Sciatic nerve (tissue), 2 donors: ENCODE data around the gene HOXB3. TPM values are rescaled to one million over a fixed set of nuclear protein-coding genes. Genes with fewer than 3 reads are reported as not detected.
"Not testable (repeated sequence)": the region's sequence is repeated elsewhere in the genome, so short reads cannot be mapped to it uniquely, and the experiment has no call there.

Source experiments
- ATAC-seq: fragments of 200-7000 bp; cut with Tn5 transposase; one replicate; pipeline ENCODE4 v1.9.1; 2020; ENCODE audit warnings: mild to moderate bottlenecking, moderate library complexity
- DNase-seq: peaks from one replicate; pipeline ENCODE4 v3.0.0-alpha.2; 2020; ENCODE audit warnings: low spot score
- intact Hi-C: fragments of 100-400 bp; cut with DNase I; formaldehyde crosslinking; loops from one replicate; pipeline ENCODE4 v1.14.2; 2022
- total RNA-seq: library from RNA; stranded (reverse); fragmentation: NEBNext Ultra II Directional; extraction: Animal tissue kit (Norgen Biotek cat#: 25700); gene quantifications from one replicate; pipeline ENCODE4 v1.2.1, GENCODE V29; 2021
- donor health status: DM: no; HTN: no; CAD: no.
- donor health status: DM: no; HTN: no; CAD: no.

HOXB3 gene
- total RNA-seq, 1 donor from 2014 or later = 25.6 TPM

DNA sequence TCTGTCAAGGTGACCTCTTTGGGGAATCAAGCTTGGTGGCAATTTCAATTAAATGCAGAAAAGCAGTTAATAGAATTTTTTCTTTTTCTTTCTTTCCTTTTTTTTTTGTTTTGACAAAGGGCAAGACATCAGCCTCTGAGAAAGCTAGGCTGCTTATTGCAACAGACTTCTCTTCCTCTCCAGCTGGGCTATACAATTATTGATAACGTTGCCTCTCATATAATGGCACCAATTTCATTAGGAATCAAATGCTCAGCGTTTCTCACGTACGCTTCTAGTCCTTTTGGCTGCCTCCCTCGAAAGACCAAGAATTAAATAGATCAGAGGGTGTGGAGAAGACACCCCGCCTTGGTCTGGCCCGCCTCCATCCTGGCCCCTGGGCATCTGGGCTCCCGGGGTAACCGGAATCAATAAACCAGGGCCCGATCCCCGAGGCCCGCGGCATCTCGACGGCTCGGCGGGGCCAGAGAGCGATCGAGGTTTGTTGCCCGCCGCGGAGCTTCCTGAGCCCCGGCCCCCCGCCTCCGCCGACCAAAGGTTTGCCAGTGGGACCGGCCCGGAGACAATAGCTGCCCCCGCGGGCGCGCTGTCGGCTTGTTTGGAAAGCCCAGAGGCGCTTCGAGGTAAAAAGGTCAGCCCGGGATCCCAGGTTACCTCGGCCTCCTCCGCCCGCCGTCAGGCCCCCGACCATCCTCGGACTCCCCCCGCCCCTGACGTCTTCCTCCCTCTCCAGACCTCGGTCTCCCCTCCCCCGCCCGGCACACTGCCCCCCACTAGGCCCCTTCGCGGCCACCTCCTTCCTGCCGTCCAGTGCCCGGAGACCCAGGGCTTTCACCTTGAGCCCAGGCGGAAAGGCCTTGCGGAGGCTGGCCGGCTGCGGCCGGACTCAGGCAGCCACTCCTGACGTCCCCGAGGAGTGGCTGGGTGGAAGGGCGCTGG, 63.2 kb downstream of the HOXB3 start:
- intact Hi-C loops = no loop called here
- ATAC-seq (peak; percentile 26), DNase-seq (no peak)

DNA sequence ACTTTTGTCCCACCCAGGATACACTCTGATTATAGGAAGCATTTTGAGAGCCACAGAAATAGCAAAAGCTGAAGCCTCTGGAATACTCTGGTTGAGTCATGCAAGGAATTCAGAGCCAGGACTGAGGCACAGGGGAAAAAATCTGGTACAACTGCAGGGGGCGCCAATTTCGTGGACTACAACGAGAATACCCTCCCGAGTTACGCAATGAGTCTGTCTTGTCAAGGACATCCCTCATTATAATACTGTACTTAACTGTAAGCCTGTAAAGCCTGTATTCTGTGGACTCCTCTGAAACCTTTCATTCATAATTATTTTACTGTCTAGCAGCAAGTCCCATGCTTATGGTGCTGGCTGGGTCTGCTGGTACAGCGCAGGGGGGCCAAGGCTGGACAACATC, 67.0 kb downstream of the HOXB3 start:
- intact Hi-C loops = no loop called here
- DNase-seq = no peak
- ATAC-seq = no peak

DNA sequence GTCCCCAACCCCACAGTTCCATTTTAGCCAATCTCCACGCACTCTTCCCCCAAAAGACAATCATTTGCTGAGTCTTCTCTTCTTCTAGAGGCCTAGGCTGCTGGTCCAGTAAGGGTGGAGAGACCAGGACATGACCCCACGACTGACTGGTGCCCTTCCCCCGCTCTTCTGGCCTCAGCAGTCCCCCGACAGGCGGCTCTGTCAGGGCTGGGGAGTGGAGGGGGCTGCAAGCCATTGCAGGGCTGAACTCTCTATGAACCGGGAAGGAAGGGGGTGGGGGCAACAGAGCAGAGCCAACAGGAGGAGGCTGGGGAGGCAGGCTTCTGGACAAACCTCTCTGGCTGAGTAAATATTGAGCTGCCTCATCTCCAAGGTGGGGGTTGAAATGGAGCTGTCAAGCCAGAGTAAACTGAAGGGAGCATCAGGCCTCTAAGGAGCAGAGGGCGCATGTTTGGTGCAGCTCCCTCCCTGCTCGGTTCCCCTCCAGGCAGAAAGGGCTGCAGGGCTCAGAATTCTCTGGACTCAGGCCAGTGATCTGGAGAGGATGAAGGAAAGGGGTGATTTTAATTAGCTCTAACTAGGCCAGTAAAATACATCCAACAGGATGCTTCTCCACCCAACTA, 67.9 kb downstream of the HOXB3 start:
- no peak for DNase-seq
- intact Hi-C loops = no loop called here
- ATAC-seq = peak; percentile 15

DNA sequence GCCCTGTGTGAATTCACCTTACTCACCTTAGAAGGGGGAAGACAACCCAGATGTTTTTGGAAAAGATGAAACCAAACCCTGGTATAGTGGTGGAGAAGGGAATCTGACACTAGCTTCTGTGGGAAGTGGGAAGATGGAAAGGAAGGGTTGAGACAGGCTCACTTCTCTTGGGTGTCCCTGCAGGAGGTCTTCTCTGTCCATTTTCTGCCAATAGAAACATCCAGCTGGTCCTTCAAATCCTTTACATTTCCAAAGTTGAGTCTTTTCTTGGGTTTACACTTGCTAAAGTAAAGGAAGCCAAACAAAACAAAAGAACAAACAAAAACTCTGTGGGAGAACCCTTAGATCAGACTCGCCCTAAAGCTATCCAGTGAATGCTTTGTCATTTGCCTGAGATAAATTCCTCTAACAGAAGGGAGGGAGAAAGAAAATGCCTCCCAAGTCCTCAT, 69.4 kb downstream of the HOXB3 start:
- ATAC-seq (no peak), DNase-seq (no peak)
- intact Hi-C loops = no loop called here

DNA sequence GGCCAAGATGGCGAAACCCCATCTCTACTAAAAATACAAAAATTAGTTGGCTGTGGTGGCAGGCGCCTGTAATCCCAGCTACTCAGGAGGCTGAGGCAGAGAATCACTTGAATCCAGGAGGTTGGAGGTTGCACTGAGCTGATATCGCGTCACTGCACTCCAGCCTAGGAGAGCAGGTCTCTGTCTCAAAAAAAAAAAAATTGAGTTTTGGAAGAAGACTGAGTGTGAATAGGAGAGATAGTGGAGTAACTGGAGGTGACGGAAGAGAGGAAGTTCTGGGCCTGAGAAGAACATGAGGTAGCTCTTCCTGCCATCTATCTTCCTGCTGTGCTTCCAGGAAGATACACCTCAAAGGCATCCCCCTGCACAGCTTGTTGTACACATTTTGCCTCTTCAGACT, 70.6 kb downstream of the HOXB3 start:
- DNase-seq = no peak
- intact Hi-C loops = no loop called here
- ATAC-seq = no peak

DNA sequence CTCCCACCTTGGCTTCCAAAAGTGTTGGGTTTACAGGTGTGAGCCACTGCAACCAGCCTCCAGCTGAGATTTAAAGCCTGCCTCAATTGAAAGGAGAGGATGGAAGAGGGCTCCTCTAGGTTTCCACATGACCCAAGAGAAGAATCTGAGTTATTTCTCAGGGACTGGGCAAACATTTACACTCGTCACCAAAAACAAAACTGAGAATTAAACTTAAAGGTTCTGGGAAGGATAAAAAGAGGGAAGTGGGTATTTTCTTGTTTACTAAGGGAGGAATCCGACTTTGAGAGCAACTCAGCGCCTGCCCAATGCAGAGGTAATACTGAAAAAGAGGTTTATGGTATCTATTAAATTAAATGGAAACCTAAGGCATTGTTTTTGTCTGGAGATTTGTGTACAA, 72.6 kb downstream of the HOXB3 start:
- intact Hi-C loops = no loop called here
- no peak for ATAC-seq
- DNase-seq = no peak

DNA sequence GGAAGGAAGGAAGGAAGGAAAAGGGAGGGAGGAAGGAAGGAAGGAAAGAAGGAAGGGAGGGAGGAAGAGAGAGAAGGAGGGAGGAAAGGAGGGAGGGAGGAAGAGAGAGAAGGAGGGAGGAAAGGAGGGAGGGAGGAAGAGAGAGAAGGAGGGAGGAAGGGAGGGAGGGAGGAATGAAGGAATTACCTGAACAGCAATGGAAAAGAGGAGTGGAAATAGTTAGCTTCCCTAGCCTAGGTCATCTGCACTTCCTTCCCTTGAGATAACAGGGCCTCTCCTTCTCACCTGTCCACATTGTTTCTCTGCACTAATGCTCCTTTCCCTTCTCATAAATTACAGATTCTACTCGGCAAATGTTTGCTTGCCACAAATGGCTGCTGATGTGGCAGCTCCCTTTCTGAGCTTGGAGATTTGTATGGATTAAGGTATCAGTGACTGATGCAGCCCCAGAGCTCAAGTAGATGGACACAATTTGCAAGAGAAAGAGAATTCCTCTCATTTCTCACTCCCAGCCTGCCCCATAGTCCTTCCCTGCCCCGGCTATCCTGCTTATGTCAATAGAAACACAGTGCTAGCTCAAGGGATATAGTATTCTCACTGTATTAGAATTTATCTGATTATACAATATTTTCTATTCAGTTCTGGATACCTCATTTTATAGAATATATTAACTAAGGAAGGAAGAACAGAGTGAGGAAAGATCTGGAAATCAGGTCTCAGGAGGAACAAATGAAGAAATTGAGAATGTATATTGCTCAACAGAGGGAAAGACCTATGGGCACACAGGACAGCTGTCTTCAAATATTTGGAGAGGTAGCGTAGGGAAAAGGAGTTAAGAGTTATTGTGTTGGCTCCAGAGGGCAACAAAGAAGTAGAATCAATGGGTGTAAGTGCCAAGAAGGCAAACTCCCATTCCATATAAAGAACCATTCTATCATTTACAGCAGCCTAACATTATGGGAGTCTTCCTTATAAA, 73.8 kb downstream of the HOXB3 start:
- intact Hi-C loops = no loop called here
- DNase-seq (no peak), ATAC-seq (no peak)

DNA sequence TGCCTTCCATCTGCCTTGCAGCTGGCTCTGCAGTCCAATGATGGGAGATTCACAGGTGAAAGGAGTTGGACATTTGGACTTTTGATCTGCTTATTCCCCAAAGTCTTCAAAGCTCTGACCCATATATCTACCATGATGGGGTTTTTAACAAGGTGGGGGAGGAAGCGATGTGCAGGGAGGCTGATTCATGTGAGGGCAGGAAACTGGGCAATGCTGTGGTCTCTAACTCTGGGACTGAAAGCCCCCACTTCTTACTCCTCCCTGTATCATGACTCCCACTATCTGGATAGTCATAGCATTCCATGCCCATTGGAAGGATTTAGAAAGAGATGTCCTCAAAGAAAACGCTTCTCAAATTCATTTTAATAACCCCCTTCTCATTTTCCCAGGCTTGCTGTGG, 75.6 kb downstream of the HOXB3 start:
- intact Hi-C loops = no loop called here
- ATAC-seq (no peak), DNase-seq (no peak)

DNA sequence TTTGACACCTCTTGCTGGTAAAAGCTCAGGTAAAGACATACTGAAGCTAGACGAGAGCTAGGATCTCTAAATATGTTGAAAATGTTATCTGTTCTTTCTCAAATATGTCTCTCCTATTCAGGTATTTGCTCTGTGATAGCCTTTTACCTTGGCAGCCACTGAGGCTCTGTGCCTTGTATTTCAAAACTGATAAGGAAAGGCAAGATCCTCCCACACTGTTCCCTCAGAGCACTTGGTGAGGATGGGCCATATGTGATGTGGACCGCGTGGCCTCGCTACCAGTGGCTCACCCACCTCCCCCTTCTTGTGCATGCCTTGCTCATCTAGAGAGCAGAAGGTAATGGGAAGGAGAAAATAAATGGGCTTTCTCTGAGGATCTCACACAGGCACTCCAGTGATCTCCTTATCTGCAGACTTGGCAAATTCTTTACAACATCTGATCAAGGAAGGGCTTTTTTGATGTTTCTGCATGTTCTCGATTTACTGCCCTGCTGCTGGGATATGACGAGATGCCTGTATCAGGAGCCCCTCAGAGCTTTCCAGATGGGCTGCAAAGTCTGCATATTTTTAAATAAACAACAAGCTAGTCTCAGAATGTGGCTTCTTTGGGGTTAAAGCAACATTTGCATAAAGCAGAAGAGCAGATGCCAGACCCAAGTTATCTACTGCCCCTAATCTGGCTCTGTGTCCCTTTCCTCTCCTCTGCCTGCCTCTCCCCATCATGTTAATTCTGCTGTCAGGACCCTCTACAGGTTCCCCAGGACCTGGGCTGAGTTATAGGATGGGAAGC, 76.2 kb downstream of the HOXB3 start:
- ATAC-seq = no peak
- intact Hi-C loops = no loop called here
- DNase-seq = no peak

DNA sequence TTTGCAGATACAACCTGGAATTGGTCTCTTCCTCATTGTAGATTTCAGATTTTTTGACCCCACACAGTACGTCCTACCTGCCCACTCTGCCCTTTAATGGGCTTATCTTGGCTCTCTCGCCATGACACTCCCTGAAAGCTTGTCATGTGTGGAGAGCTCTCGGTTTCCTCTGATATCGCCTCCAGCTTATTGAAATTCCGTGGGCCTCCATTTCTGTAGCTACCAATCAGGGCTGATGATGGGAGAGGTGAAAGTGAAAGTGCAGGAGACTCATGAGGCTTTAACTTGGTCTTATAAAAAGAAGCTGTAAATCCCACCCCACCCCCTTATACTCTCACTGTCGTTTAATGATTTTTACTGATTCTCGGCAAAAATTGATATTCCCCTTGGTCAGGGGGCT, 76.9 kb downstream of the HOXB3 start:
- DNase-seq (no peak), ATAC-seq (no peak)
- intact Hi-C loops = no loop called here

DNA sequence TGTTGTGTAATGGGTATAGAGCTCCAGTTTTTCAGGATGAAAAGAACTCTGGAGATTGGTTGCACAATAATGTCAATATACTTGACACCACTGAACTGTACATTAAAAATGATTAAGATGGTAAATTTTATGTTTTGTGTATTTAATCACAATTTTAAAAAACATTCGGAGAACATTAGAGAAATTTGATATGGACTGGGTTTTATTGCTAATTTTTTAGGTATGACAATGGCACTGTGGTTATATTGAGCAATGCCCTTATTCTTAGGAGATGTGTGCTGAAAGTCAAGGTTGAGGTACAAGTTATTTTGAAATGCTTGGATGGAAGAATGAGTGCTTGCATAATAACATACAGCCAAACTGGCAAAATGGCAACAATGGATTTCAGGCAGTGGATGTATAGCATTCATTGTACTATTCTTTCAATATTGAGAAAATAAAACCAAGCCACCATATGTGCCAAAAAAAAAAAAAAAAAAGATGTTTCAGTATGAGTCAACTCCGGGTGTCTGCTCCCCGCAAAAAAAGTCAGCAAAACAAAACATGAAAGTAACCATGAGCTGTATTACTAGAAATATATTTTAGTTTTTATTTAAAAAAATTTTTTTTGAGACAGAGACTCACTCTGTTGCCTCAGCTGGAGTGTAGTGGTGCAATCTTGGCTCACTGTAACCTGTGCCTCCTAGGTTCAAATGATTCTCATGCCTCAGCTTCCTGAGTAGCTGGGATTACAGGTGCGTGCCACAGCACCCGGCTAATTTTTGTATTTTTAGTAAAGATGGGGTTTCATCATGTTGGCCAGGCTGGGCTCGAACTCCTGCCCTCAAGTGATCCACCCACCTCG, 79.1 kb downstream of the HOXB3 start:
- intact Hi-C loops = no loop called here
- no peak for DNase-seq
- no peak for ATAC-seq

DNA sequence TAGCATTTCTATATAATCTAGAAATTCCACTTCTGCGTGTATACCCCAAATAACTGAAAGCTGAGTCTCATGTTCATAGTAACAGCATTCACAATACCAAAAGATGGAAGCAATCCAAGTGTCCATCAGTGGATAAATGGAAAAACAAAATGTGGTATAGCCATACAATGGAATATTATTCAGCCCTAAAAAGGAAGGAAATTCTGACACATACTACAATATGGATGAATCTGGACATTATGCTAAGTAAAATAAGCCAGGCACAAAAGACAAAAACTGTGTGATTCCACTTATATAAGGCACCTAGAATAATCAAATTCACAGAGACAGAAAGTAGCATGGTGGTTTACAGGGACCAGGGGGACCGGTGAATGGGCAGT, 79.7 kb downstream of the HOXB3 start:
- DNase-seq (no peak), ATAC-seq (no peak)
- intact Hi-C loops = no loop called here

DNA sequence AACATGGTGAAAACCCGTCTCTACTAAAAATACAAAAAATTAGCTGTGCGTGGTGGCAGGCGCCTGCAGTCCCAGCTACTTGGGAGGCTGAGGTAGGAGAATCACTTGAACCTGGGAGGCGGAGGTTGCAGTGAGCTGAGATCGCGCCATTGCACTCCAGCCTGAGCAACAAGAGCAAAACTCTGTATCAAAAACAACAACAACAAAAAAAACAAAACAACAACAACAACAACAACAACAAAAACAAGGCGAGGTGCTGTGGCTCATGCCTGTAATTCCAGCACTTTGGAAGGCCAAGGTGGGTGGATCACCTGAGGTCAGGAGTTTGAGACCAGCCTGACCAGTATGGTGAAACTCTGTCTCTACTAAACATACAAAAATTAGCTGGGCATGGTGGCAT, 80.3 kb downstream of the HOXB3 start:
- ATAC-seq, DNase-seq, intact Hi-C loops: not testable (repeated sequence)

DNA sequence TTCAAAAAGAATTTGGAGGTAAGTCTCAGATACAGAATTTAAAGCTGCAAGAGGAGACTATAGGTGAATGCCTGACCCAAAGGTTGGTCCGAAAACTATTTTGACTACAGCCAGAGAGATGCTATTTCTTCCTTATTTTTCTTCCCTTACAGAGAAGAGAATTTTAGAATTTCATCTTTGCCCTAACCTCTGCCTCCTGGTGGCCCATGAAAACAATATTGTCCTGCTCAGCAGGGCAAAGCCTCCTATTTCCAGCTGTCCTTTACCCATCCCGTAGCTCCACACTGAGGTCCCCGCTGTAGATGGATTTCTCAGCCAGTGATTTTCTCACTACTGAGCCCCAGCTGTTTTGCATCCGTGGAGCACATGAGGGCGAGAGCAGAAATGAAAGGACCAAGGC, 83.8 kb downstream of the HOXB3 start:
- no peak for ATAC-seq
- no peak for DNase-seq
- intact Hi-C loops = no loop called here

DNA sequence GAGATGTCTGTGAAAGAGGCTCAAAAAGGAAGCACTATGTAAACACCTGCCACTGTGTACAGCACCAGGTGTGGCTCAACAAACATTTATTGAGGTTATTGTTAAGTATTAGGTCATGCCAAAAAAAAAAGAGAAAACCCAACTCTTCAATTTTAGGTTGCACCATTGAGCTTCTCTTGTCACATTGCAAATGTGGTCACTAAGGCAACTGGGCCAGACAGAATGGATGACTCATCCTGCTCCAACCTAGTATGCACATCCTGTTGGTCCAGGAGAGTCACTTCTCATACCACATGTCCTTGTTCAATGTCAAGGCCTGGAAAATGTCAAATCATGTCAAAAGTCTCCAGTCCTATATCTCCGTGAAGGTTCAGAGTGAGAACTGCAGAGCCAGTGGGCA, 84.3 kb downstream of the HOXB3 start:
- ATAC-seq (no peak), DNase-seq (no peak)
- intact Hi-C loops = no loop called here

DNA sequence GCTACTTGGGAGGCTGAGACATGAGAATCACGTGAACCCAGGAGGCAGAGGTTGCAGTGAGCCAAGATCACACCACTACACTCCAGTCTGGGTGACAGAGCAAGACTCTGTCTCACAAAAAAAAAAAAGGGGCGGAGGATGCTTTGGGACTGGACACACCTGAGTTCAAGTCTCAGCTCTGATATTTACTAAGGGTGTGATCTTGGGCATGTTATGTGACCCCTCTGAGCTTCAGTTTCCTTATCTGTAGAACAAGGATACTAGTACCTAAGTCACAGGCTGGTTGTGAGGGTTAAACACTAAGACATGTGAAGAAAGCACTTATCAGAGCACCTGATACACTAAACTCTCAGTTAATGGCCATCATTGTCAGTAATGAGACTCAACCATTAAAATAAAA, 85.1 kb downstream of the HOXB3 start:
- DNase-seq = no peak
- ATAC-seq = no peak
- intact Hi-C loops = no loop called here

DNA sequence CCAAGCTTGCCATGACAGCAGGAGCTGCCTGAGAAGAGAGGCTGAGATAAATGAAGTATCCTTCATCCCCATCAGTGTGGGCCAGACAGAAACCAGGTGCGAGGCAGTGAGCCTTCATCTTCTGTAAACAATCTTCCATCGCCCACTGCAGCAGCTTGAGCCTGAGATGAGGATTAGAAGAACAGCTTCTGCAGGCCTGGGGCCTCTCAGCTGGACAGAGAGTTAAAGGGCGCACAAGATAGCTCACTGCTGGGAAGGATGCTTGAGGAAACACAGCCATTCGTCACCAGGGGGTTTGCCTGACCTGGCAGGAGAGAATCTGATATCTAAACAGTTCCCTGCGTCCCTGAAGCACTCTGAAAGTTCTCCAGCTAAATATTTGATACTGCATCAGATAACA, 86.3 kb downstream of the HOXB3 start:
- no peak for ATAC-seq
- DNase-seq = no peak
- intact Hi-C loops = no loop called here

DNA sequence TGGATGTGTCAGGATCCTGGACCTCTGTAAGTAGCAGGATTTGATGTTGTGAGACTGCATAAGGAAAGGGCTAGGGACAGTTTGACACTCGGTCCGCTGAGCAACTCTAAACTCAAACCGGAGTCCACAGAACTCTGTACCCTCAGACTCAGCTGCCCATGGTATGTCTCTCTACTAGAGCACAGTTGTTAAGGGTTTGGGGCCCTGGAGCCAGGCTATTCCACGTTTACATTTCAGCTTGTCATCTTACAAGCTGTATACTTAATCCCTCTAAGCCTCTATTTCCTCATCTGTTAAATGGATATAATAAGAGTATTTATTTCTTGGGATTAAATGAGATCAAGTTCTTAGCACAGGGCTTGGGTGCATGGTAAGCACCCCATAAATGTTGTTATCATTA, 87.1 kb downstream of the HOXB3 start:
- intact Hi-C loops = no loop called here
- DNase-seq = no peak
- no peak for ATAC-seq
